Ovary (tissue), 9 donors: ENCODE results near the gene VGF. TPM values are rescaled to one million over a fixed set of nuclear protein-coding genes. Genes with fewer than 3 reads are reported as not detected.

Experiments used
- DNase-seq, 5 donors: peaks; one replicate each; pipeline ENCODE4 v3.0.0-alpha.2; 2019 to 2020
- H3K27ac ChIP-seq, 2 donors: fragments of 200-600 bp; one replicate each; pipeline versions ENCODE4 v1.5.1 to v1.8.0; 2019 to 2022
- H3K27me3 ChIP-seq: fragments of 200-600 bp; one replicate; pipeline ENCODE4 v1.8.0; 2022
- H3K36me3 ChIP-seq: fragments of 200-600 bp; sonication (generic); one replicate; pipeline ENCODE4 v1.5.1; 2019
- H3K4me1 ChIP-seq: one replicate; pipeline ENCODE4 v1.8.1; 2013; ENCODE audit warnings: mild to moderate bottlenecking, moderate library complexity; ENCODE audit not compliant: insufficient read depth
- H3K4me3 ChIP-seq: fragments of 200-600 bp; sonication (generic); one replicate; pipeline ENCODE4 v1.5.1; 2017
- H3K9me3 ChIP-seq, 2 donors: fragments of 200-600 bp in 1 of 2; sonication (generic) in 1 of 2; one replicate each; pipeline versions ENCODE4 v1.5.1 to v1.8.1; 2013 to 2019; ENCODE audit warnings: mild to moderate bottlenecking in 1 of 2, moderate library complexity in 1 of 2
- CTCF ChIP-seq, 3 donors: fragments of 450-650 bp in 2 of 3; fragments of 200-600 bp in 1 of 3; IDR thresholded peaks; one replicate each; pipeline versions ENCODE4 v1.5.1 to v1.8.0; 2016 to 2022; ENCODE audit warnings: antibody characterized with exemption in 3 of 3, mild to moderate bottlenecking in 1 of 3
- EP300 ChIP-seq: sonication (generic); formaldehyde crosslinking; IDR thresholded peaks from one replicate; pipeline ENCODE4 v1.6.1; 2017; ENCODE audit warnings: antibody characterized with exemption
- POLR2A ChIP-seq: fragments of 450-650 bp; IDR thresholded peaks from one replicate; pipeline ENCODE4 v1.6.1; 2017; ENCODE audit warnings: antibody characterized with exemption, mild to moderate bottlenecking, moderate library complexity
- WGBS, 3 donors: extraction: QIAGEN DNeasy Blood & Tissue Kit in 1 of 3; methylation state at CpG; one replicate each; pipeline versions ENCODE4 v1.1.5 to v1.1.7; 2013 to 2017; 5-methylcytosine and 5-hydroxymethylcytosine counted together
- intact Hi-C, 4 donors: fragments of 100-400 bp; cut with DNase I; formaldehyde crosslinking; loops; one replicate each; pipeline versions ENCODE4 v1.11.0 to v1.15.1; 2022 to 2023
- polyA plus RNA-seq, 2 donors: library from polyadenylated mRNA; stranded (reverse); fragments of 200-250 nt in 1 of 2; fragments of 350-450 nt in 1 of 2; fragmentation: Illumina TruSeq in 1 of 2; extraction: RNeasy Lipid Tissue Mini Kit (QIAGEN cat#74804) in 1 of 2; gene quantifications; one replicate each; pipeline ENCODE4 v1.2.3, GENCODE V29; 2013 to 2014
- total RNA-seq, 7 donors: library from RNA; depleted of rRNA in 2 of 7; stranded (reverse); fragments of >200 nt in 2 of 7; fragmentation: NEBNext Ultra II Directional in 3 of 7; extraction: Animal tissue kit (Norgen Biotek cat#: 25700) in 3 of 7; gene quantifications; one replicate each; pipeline versions ENCODE4 v1.1.0 to v1.2.4, GENCODE V29; 2016 to 2023
- donor health status: DM: no; HTN: no; CAD: no; lungs with moderate emphysema.
- donor health status: DM: no; HTN: no; CAD: no.
- donor health status: Bipolar disorder and iron deficiency.
- donor health status: DM: yes; HTN: yes; CAD: no.
- donor health status: DM: no; HTN: no; CAD: no.
- donor health status: DM: yes; HTN: yes; CAD: no.

Gene VGF
- total and polyA plus RNA-seq, 9 donors, result 0.04 to 0.20 TPM; not detected in 7

- TF ChIP-seq EP300, result no peak
- TF ChIP-seq POLR2A, result no peak
- TF ChIP-seq CTCF (IDR thresholded peaks at IDR 0.05), result no peak
- DNase-seq, result no peak
- Histone ChIP-seq H3K27ac (no peak overlapping the region), H3K4me3 (no peak overlapping the region), H3K36me3 (no peaks in the 10 kb centered on the region), H3K4me1 (no peaks in the 10 kb centered on the region), H3K27me3 (peaks cover 4% of the 10 kb centered on the region), H3K9me3 (no peaks in the 10 kb centered on the region)
- intact Hi-C loops, result no loop called here
- 56 to 71% (median 57%) methylated on average over 14 of the region's 14 CpGs for WGBS, 3 donors
Measured at GRCh38 chr7:101198476-101198875, 33.1 kb upstream of the VGF start.

DNA sequence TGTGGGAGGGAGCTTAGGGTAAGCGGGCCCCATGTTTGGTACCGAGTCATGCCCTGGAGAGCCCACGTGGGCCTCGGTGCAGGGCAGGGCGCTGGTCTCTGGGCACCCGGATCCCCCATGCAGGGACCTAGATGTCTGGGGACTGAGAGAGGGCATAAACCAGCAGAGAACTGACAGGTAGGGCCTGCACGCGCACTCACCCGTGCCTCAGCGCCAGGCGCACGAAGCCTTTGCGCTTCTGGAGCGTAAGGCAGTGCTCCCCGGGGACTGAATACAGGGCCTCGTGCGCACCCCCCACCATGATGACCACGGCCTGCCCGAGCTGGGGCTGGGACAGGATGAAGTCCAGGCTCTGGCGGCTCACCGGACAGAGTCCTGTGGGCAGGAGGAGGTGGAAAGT is 32.6 kb upstream of the VGF start:
- H3K4me3 ChIP-seq, result no peak overlapping the region

GRCh38 chr7:101195884-101196283 is 30.5 kb upstream of the VGF start:
- H3K27ac ChIP-seq, result no peak overlapping the region
- DNase-seq, result no peak
- no peaks in the 10 kb centered on the region for H3K4me1 ChIP-seq
- H3K9me3 ChIP-seq, result no peaks in the 10 kb centered on the region
- no peak overlapping the region for H3K4me3 ChIP-seq
- no peaks in the 10 kb centered on the region for H3K27me3 ChIP-seq
- intact Hi-C loops, result no loop called here
- H3K36me3 ChIP-seq, result no peaks in the 10 kb centered on the region
- 83 to 88% (median 85%) methylated on average over 17 of the region's 17 CpGs for WGBS, 3 donors
- TF ChIP-seq POLR2A (no peak), EP300 (no peak), CTCF (IDR thresholded peaks at IDR 0.05) (no peak)

More for the DNA sequence above, 32.6 kb upstream of the VGF start:
- H3K36me3 ChIP-seq, result no peaks in the 10 kb centered on the region
- peaks cover 4% of the 10 kb centered on the region for H3K27me3 ChIP-seq
- WGBS, 3 donors, result 62 to 79% (median 73%) methylated on average over 21 of the region's 21 CpGs
- intact Hi-C loops, result no loop called here
- H3K9me3 ChIP-seq, result no peaks in the 10 kb centered on the region
- no peak for DNase-seq
- TF ChIP-seq EP300 (no peak), CTCF (IDR thresholded peaks at IDR 0.05) (no peak), POLR2A (no peak)
- H3K4me1 ChIP-seq, result no peaks in the 10 kb centered on the region
- H3K27ac ChIP-seq, result no peak overlapping the region

- Histone ChIP-seq H3K4me3 (no peak overlapping the region), H3K9me3 (no peaks in the 10 kb centered on the region), H3K27ac (no peak overlapping the region), H3K36me3 (no peaks in the 10 kb centered on the region), H3K4me1 (no peaks in the 10 kb centered on the region), H3K27me3 (no peaks in the 10 kb centered on the region)
- intact Hi-C loops, result no loop called here
- WGBS, 3 donors, result 71 to 80% (median 78%) methylated on average over 8 of the region's 8 CpGs
- TF ChIP-seq EP300 (no peak), CTCF (IDR thresholded peaks at IDR 0.05) (no peak), POLR2A (no peak)
- DNase-seq, result no peak
Measured at GRCh38 chr7:101189109-101189508, 23.7 kb upstream of the VGF start.
